Myometrial cell (primary cell): ENCODE measurements around the gene DNAJC8. TPM values are rescaled to one million over a fixed set of nuclear protein-coding genes. Genes with fewer than 3 reads are reported as not detected.

ENCODE experiments used
- total RNA-seq: library from RNA; depleted of rRNA; stranded (reverse); fragments of >200 nt; gene quantifications from 2 replicates; pipeline ENCODE4 v1.2.3, GENCODE V29; 2015

Gene DNAJC8, protein sequence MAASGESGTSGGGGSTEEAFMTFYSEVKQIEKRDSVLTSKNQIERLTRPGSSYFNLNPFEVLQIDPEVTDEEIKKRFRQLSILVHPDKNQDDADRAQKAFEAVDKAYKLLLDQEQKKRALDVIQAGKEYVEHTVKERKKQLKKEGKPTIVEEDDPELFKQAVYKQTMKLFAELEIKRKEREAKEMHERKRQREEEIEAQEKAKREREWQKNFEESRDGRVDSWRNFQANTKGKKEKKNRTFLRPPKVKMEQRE
- 64.9 and 71.4 TPM in 2 replicates for total RNA-seq

DNA sequence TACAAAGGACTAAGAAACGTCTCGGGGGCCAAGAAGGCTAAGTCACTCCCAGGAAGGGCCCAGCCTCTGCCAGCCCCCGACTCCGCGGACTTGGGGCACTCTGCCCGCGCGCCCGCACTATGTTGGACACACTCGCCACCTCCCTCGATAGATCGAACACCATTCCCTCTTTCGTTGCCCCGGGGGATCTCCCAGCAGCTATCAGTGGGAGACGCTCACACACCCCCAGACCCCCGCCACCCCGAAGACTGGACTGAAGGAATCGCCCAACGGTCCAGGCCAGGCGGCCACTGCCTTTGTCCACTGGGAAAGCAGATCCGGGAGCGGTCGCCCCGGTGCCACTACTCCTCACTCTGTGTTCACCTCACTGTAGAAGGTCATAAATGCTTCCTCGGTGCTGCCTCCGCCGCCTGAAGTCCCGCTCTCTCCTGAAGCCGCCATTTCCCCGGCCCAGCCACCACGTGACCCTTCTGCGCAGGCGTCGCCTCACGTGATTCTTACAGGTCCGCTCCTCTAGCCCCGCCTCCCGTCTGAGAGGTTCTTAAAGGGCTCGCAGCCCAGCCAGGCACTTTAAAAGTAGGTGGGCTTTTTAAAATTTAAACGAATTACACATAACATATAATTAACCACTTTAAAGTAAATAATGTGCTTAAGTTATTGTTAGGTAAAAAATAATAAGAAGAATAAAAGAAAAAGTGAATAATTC, at the start of gene DNAJC8:
Gene DNAJC8, minus strand, starts transcription at position 472 of the 706 bp plus-strand sequence. Its CDS starts 31 bp downstream, at position 441.

DNA sequence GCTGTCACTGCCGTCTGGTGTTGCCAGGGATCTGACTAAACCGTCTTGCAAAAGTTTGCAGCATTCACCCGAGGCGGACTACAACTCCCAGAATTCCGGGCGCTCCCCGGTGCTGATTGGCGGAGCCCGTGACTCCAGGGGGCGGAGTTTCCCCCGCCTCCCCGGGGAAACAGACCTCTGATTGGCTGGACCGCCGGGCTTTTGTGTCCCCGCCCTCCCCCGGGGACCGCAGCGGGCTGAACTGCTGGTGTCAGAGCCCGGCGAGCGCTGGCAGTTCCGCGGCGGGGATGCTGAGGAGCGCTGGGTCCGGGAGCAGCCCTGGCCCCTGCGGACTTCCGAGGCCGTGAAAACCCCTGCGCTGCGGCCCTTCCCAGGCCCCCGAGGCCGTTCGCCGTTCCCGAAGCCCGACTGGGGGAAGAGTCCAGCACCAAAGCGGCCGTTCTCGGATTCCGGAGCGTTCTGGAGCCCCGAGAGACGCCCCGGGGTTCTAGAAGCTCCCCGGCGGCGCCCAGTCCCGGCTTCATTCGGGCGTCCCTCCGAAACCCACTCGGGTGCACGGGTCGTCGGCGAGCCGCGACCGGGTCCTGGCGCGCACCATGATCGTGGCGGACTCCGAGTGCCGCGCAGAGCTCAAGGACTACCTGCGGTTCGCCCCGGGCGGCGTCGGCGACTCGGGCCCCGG, 26.6 kb upstream of the DNAJC8 start, which contains the start of gene SESN2:
Gene SESN2, plus strand, starts transcription at position 267 of the 682 bp plus-strand sequence. Its CDS starts 330 bp downstream, at position 597.

DNA sequence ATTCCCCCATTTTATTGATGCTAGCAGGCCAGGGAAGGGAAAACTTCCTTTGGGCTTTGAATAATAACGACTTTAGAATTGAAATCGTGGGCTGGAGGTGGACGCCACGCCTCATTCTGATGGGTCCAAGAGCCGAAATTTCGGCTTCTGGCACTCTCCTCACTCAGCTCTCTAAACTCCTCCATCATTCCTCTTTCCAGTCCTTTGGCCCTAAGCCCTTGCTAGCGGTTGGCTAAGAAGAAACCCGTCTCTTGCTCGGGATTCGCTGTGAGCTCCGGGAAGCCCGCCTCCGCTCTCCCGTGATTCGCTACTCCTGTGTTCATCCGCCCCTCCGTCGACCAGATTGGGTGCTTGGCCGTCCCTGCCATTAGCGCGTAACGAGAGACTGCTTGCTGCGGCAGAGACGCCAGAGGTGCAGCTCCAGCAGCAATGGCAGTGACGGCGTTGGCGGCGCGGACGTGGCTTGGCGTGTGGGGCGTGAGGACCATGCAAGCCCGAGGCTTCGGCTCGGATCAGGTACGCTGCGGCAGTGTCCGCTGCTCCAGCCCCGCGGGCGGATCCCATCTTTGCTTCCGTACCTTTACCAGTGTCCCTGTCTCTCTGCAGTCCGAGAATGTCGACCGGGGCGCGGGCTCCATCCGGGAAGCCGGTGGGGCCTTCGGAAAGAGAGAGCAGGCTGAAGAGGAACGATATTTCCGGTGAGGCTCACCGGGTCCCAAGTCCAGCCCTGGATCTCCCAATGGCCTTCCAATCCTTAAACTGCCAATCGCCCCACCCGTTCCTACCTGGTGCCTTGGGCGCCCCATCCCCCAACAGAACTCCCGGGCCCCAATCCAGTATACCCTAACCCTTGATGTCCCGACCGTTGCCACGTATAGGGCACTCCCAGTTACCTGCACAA, 3.2 kb upstream of the DNAJC8 start, which contains the start of gene ATP5IF1:
Gene ATP5IF1, plus strand, starts transcription at position 370 of the 901 bp plus-strand sequence. Its CDS starts 60 bp downstream, at position 430.

DNA sequence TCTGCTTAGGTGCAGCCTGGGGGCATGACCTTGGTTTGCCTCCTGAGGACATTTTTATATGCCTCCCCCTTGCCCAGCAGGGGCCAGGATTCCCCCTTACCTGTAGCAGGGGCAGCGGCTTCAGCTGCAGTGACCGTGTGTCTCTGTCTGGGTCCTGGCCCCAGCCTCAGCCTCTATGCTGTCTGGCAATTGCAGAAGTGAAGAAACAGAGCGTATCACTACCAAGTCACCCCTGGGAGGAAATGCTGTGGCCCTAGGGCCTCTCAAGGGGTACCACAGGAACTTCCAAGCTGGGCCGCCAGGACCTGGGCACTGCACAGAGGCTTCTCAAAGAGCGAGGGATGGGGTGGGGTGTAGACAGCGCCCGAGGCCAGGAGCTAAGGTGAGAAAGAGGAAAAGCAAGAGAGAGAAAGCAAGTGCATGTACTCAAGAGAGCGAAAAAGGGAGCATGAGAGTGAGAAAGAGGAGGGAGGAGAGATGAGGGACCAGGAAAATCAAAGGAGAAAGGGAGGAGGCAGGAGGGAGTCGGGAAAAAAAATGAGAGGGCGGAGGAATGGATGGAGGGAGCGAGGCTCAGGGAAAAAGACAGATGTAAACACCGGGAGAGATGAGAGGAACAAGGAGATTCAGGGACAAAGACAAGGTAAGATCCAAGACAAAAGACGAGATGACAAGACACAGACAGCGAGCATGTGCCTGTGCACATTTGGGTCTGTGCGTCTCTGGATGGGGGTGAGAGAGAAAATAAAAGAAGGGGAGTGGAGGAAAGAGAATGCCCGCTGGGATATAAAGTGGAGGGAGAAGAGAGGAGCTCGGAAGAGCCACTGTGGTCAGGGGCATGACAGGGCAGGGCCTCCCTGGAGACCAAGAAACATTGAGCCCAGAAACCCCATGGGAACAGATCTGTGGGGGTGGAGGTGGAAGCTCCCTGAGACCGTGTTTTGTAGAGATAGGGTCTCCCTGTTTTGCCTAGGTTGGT, 56.0 kb downstream of the DNAJC8 start, which contains the start of gene PTAFR:
Gene PTAFR, minus strand, starts transcription at position 199 of the 979 bp plus-strand sequence. CDS start 25,669 bp downstream, outside the sequence.

Other genes with a start within 250 kb of the DNAJC8 start
- gene EYA3, start 144.4 kb downstream of the DNAJC8 start, total RNA-seq, result 18.7 and 19.1 TPM in 2 replicates
- 0.35 and 1.2 TPM in 2 replicates for gene PTAFR, start 56.3 kb downstream of the DNAJC8 start, total RNA-seq
- 231 and 311 TPM in 2 replicates for gene ATP5IF1, start 3.1 kb upstream of the DNAJC8 start, total RNA-seq
- gene SESN2, start 26.5 kb upstream of the DNAJC8 start, total RNA-seq, result 33.4 and 39.7 TPM in 2 replicates
- gene MED18, start 96.0 kb upstream of the DNAJC8 start, total RNA-seq, result 16.4 and 19.3 TPM in 2 replicates
- gene PHACTR4, start 136.7 kb upstream of the DNAJC8 start, total RNA-seq, result 8.4 and 8.5 TPM in 2 replicates